Measurements from ENCODE around the gene TEK.

- TF ChIP-seq CTCF (IDR thresholded peaks at IDR 0.05; ENCODE audit: low read depth, low read length) (no peak), EZH2phosphoT487 (IDR thresholded peaks at IDR 0.05; ENCODE audit: low read depth) (no peak)
Measured at GRCh38 chr9:27189426-27189825, 80.4 kb downstream of the TEK start.

All from OCI-LY3 (cell line).